H9 (cell line): Measurements from ENCODE around the gene VAV2. TPM values are rescaled to one million over a fixed set of nuclear protein-coding genes. Genes with fewer than 3 reads are reported as not detected.
A peak's percentile ranks its signal among the peaks of the same experiment; 100 is the strongest.

Source experiments
- DNase-seq: peaks from one replicate; pipeline ENCODE4 v3.0.0-alpha.2; 2017
- H2AFZ ChIP-seq: one replicate; pipeline ENCODE4 v1.6.1; 2013; ENCODE audit warnings: mild to moderate bottlenecking, low read length, control low read depth, moderate library complexity
- H2AK5ac ChIP-seq: 2 replicates; pipeline ENCODE4 v1.6.1; 2013; ENCODE audit warnings: low read length, control low read depth, mixed read lengths; ENCODE audit not compliant: insufficient read length
- H2BK120ac ChIP-seq: one replicate; pipeline ENCODE4 v1.6.1; 2013; ENCODE audit warnings: low read depth, mild to moderate bottlenecking, low read length, control low read depth, inconsistent platforms; ENCODE audit not compliant: poor library complexity, severe bottlenecking
- H2BK12ac ChIP-seq: 2 replicates; pipeline ENCODE4 v1.6.1; 2013; ENCODE audit warnings: low read length, control low read depth, mixed read lengths, low read depth; ENCODE audit not compliant: insufficient read length
- H2BK15ac ChIP-seq: 2 replicates; pipeline ENCODE4 v1.6.1; 2013; ENCODE audit warnings: low read depth, low read length, control low read depth
- H2BK20ac ChIP-seq: one replicate; pipeline ENCODE4 v1.6.1; 2013; ENCODE audit warnings: low read depth, mild to moderate bottlenecking, low read length, control low read depth, inconsistent platforms; ENCODE audit not compliant: poor library complexity, severe bottlenecking
- H2BK5ac ChIP-seq: 2 replicates; pipeline ENCODE4 v1.6.1; 2013; ENCODE audit warnings: low read length, control low read depth, mixed read lengths; ENCODE audit not compliant: insufficient read length
- H3K14ac ChIP-seq: 2 replicates; pipeline ENCODE4 v1.6.1; 2013; ENCODE audit warnings: low read length, control low read depth; ENCODE audit not compliant: insufficient read depth
- H3K18ac ChIP-seq: 2 replicates; pipeline ENCODE4 v1.6.1; 2013; ENCODE audit warnings: low read depth, mild to moderate bottlenecking, mixed read lengths, low read length, control low read depth; ENCODE audit not compliant: insufficient read length
- H3K23ac ChIP-seq: 2 replicates; pipeline ENCODE4 v1.6.1; 2013; ENCODE audit warnings: low read length, control low read depth, mixed read lengths, low read depth; ENCODE audit not compliant: insufficient read length
- H3K23me2 ChIP-seq: 2 replicates; pipeline ENCODE4 v1.6.1; 2013; ENCODE audit warnings: low read depth, mild to moderate bottlenecking, mixed read lengths, low read length, control low read depth; ENCODE audit not compliant: insufficient read length, poor library complexity, severe bottlenecking
- H3K27ac ChIP-seq: 2 replicates; pipeline ENCODE4 v1.5.1; 2013; ENCODE audit warnings: low read length, control low read depth, mixed read lengths, low read depth; ENCODE audit not compliant: insufficient read length
- H3K27me3 ChIP-seq: 2 replicates; pipeline ENCODE4 v1.6.1; 2013; ENCODE audit warnings: low read length, control low read depth, inconsistent platforms; ENCODE audit not compliant: insufficient read depth
- H3K4ac ChIP-seq: 2 replicates; pipeline ENCODE4 v1.6.1; 2013; ENCODE audit warnings: low read depth, mild to moderate bottlenecking, control low read depth, inconsistent platforms, low read length, moderate library complexity
- H3K4me1 ChIP-seq: 2 replicates; pipeline ENCODE4 v1.6.1; 2013; ENCODE audit warnings: low read length, control low read depth, inconsistent platforms; ENCODE audit not compliant: insufficient read depth
- H3K4me2 ChIP-seq: 2 replicates; pipeline ENCODE4 v1.6.1; 2013; ENCODE audit warnings: low read length, control low read depth, mixed read lengths; ENCODE audit not compliant: insufficient read length, insufficient read depth
- H3K56ac ChIP-seq: 2 replicates; pipeline ENCODE4 v1.6.1; 2013; ENCODE audit warnings: low read depth, mild to moderate bottlenecking, mixed read lengths, low read length, control low read depth; ENCODE audit not compliant: insufficient read length
- H3K79me1 ChIP-seq: 2 replicates; pipeline ENCODE4 v1.6.1; 2013; ENCODE audit warnings: low read depth, mild to moderate bottlenecking, moderate library complexity, low read length, control low read depth, inconsistent platforms; ENCODE audit not compliant: insufficient read depth, poor library complexity, severe bottlenecking
- H3K79me2 ChIP-seq: 2 replicates; pipeline ENCODE4 v1.6.1; 2013; ENCODE audit warnings: low read length, control low read depth, inconsistent platforms; ENCODE audit not compliant: insufficient read depth
- H3K9ac ChIP-seq: 2 replicates; pipeline ENCODE4 v1.6.1; 2013; ENCODE audit warnings: low read length, control low read depth, mixed read lengths; ENCODE audit not compliant: insufficient read length; ENCODE audit errors: extremely low read depth
- H3K9me3 ChIP-seq: one replicate; pipeline ENCODE4 v1.6.1; 2013; ENCODE audit warnings: low read depth, low read length, inconsistent platforms; ENCODE audit not compliant: control insufficient read depth
- H3T11ph ChIP-seq: one replicate; pipeline ENCODE4 v1.6.1; 2013; ENCODE audit warnings: mild to moderate bottlenecking, low read length, control low read depth, inconsistent platforms
- H4K20me1 ChIP-seq: one replicate; pipeline ENCODE4 v1.6.1; 2013; ENCODE audit not compliant: control insufficient read depth, insufficient read length, insufficient read depth
- H4K5ac ChIP-seq: 2 replicates; pipeline ENCODE4 v1.6.1; 2013; ENCODE audit warnings: low read depth, mild to moderate bottlenecking, mixed read lengths, low read length, control low read depth; ENCODE audit not compliant: insufficient read length
- H4K8ac ChIP-seq: replicated peaks from 2 replicates; pipeline ENCODE4 v1.6.1; 2013; ENCODE audit warnings: low read length, control low read depth, mixed read lengths, low read depth; ENCODE audit not compliant: insufficient read length
- H4K91ac ChIP-seq: 2 replicates; pipeline ENCODE4 v1.6.1; 2013; ENCODE audit warnings: low read depth, mild to moderate bottlenecking, moderate library complexity, mixed read lengths, low read length, control low read depth; ENCODE audit not compliant: insufficient read length
- H3K27ac Mint-ChIP-seq, 3 experiments: 2 replicates in 2 of 3; 3 replicates in 1 of 3; pipeline ENCODE4 v1.8.0; 2020 to 2021; ENCODE audit warnings: mixed read lengths in 3 of 3, mild to moderate bottlenecking in 1 of 3, moderate library complexity in 1 of 3
- H3K27me3 Mint-ChIP-seq: 2 replicates; pipeline ENCODE4 v1.8.0; 2021; ENCODE audit warnings: low read depth, mild to moderate bottlenecking, moderate library complexity, mixed read lengths
- H3K36me3 Mint-ChIP-seq, 3 experiments: 2 replicates in 2 of 3; 3 replicates in 1 of 3; pipeline ENCODE4 v1.8.0; 2020 to 2021; ENCODE audit warnings: low read depth in 3 of 3, mixed read lengths in 3 of 3; ENCODE audit not compliant: insufficient read depth in 1 of 3
- H3K4me1 Mint-ChIP-seq, 2 experiments: 2 replicates each; pipeline ENCODE4 v1.8.0; 2020; ENCODE audit warnings: mixed read lengths in 2 of 2
- H3K4me3 Mint-ChIP-seq, 2 experiments: 2 replicates in 1 of 2; 3 replicates in 1 of 2; pipeline ENCODE4 v1.8.0; 2020 to 2021; ENCODE audit warnings: mild to moderate bottlenecking in 2 of 2, mixed read lengths in 2 of 2, moderate library complexity in 1 of 2
- H3K9me3 Mint-ChIP-seq, 2 experiments: 2 replicates in 1 of 2; 3 replicates in 1 of 2; pipeline ENCODE4 v1.8.0; 2020; ENCODE audit warnings: mild to moderate bottlenecking in 2 of 2, mixed read lengths in 2 of 2, moderate library complexity in 1 of 2
- WGBS: extraction: QIAGEN DNeasy Blood & Tissue Kit; methylation state at CpG from one replicate; pipeline ENCODE4 v1.1.7; 2013; ENCODE audit warnings: missing lambda C conversion rate, low lambda C conversion rate, mixed read lengths; ENCODE audit not compliant: insufficient read length; ENCODE audit errors: extremely low coverage; 5-methylcytosine and 5-hydroxymethylcytosine counted together
- total RNA-seq: library from RNA; stranded (reverse); gene quantifications from 2 replicates; pipeline ENCODE4 v1.2.1, GENCODE V29; 2021
- TF ChIP-seq, protein P1 (sequence below): fragments of 200-600 bp; sonication (generic); conservative IDR thresholded peaks from 3 replicates; pipeline ENCODE4 v1.8.0; 2021; ENCODE audit warnings: antibody characterized with exemption, mild to moderate bottlenecking

VAV2 gene
- total RNA-seq, 1 experiment from 2014 or later: 58.7 TPM

DNA sequence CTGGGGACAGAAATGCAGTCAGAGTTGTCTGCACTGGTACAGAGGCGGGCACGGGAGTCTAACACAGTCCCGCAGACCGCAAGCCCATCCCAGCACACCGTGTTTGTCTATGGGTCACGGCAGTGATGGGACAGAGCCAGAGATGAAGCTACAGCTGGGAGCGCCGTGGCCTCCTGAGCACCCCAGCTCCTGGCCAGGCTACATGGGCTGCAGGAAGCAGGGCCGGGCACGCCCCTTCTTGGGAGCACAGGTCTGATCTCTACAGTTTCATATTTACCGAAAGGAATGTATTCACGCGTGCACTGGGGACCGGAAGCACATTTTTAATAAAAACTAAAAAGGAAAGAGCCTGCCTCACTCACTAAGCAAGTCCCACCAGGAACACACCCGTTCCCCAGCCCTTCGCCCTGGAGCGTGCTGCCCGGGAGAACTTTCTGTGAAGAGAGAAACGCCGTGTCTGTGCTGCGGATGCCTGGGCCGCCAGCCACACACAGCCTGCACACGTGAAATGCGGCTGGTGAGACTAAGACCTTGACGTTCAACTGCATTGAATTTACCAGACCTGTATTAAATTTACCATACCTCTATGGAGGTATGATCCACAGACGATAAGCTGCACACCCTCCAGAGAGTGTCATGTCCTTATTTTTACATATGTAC lies 81.1 kb downstream of the VAV2 start:
- Histone ChIP-seq H2BK12ac (no peak overlapping the region), H3T11ph (no peak overlapping the region), H3K27me3 (no peaks in the 10 kb centered on the region), H2AK5ac (no peak overlapping the region), H3K4me1 (peaks cover 5% of the 10 kb centered on the region; the same call in 1 of the 2 replicates), H2BK120ac (no peak overlapping the region), H4K8ac (no peak overlapping the region), H3K23ac (no peak overlapping the region), H3K9ac (no peak overlapping the region), H4K5ac (no peak overlapping the region), H3K23me2 (no peaks in the 10 kb centered on the region), H4K20me1 (peaks cover 5% of the 10 kb centered on the region), H2AFZ (no peak overlapping the region), H2BK15ac (no peak overlapping the region), H3K4ac (no peak overlapping the region), H3K14ac (no peak overlapping the region), H3K79me2 (peaks cover 3% of the 10 kb centered on the region), H3K79me1 (no peaks in the 10 kb centered on the region), H2BK20ac (no peak overlapping the region), H3K4me2 (no peak overlapping the region), H3K56ac (no peak overlapping the region), H3K27ac (no peak overlapping the region), H3K9me3 (no peaks in the 10 kb centered on the region), H2BK5ac (no peak overlapping the region), H3K18ac (no peak overlapping the region), H4K91ac (no peak overlapping the region)
- Mint-ChIP-seq H3K4me3 (no peak overlapping the region; a peak in 1 of 5 replicates), H3K27ac (peak overlapping the region; percentile 40 to 75 (median 55); a peak in 4 of 7 replicates), H3K9me3 (no peaks in the 10 kb centered on the region; a peak in 2 of 5 replicates), H3K27me3 (no peaks in the 10 kb centered on the region), H3K36me3 (peaks cover 0 to 3% (median 0%) of the 10 kb centered on the region in 3 experiments; a peak in 2 of 7 replicates), H3K4me1 (peaks cover 25 to 39% of the 10 kb centered on the region in 2 experiments)
- WGBS: no CpG with 5 or more reads among the region's 26 CpGs
- TF ChIP-seq, protein P1, sequence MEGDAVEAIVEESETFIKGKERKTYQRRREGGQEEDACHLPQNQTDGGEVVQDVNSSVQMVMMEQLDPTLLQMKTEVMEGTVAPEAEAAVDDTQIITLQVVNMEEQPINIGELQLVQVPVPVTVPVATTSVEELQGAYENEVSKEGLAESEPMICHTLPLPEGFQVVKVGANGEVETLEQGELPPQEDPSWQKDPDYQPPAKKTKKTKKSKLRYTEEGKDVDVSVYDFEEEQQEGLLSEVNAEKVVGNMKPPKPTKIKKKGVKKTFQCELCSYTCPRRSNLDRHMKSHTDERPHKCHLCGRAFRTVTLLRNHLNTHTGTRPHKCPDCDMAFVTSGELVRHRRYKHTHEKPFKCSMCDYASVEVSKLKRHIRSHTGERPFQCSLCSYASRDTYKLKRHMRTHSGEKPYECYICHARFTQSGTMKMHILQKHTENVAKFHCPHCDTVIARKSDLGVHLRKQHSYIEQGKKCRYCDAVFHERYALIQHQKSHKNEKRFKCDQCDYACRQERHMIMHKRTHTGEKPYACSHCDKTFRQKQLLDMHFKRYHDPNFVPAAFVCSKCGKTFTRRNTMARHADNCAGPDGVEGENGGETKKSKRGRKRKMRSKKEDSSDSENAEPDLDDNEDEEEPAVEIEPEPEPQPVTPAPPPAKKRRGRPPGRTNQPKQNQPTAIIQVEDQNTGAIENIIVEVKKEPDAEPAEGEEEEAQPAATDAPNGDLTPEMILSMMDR: no peak
- DNase-seq: no peak
